ENCODE data around the gene CHST14. TPM values are rescaled to one million over a fixed set of nuclear protein-coding genes. Genes with fewer than 3 reads are reported as not detected.
A peak's percentile ranks its signal among the peaks of the same experiment; 100 is the strongest.

CHST14 gene
- total and polyA plus RNA-seq, 2 of the 8 experiments (the other 6 are each of a cell fraction or from before 2014, with no cell fraction given) = 13.4 to 20.3 TPM

GRCh38 chr15:40468898-40469331 is 1.9 kb upstream of the CHST14 start:
- no peak overlapping the region for H3K56ac ChIP-seq (replicated peaks; ENCODE audit: insufficient read length, low read depth, low read length)
- H2AFZ ChIP-seq (ENCODE audit: low read length) = no peak overlapping the region
- no peak overlapping the region for H2BK5ac ChIP-seq (ENCODE audit: low read depth, low read length)
- no peak overlapping the region for H2BK20ac ChIP-seq (ENCODE audit: low read length)
- H3K14ac ChIP-seq (ENCODE audit: insufficient read length) = no peak overlapping the region
- H3K23me2 ChIP-seq (ENCODE audit: low read depth, low read length) = peaks cover 16% of the 10 kb centered on the region
- DNase-seq (ENCODE audit: low read depth in 1 of 2, low spot score in 2 of 2) (no peak), FAIRE-seq (no peak)
- H2AK5ac ChIP-seq (ENCODE audit: low read depth, low read length) = no peak overlapping the region
- H4K8ac ChIP-seq (ENCODE audit: extremely low read depth, insufficient read depth, low read length) = peak overlapping the region; percentile 58; the same call in 1 of the 2 replicates
- H4K91ac ChIP-seq (replicated peaks; ENCODE audit: insufficient read length, low read length) = no peak overlapping the region
- no peak overlapping the region for H2BK15ac ChIP-seq (ENCODE audit: low read length)
- POLR2A ChIA-PET (ENCODE audit: partially characterized antibody) = interaction anchor here (0.7 to 3.5 kb wide), 6 partner anchors 12 to 114 kb away, joined by 3 to 21 read pairs (median 4); no protein-coding TSS in a partner anchor
- 85% methylated on average over 4 of the region's 4 CpGs; no CpG with 5 or more reads in 1 of the 2 experiments for WGBS, 2 experiments (ENCODE audit: extremely low coverage in 1 of 2, insufficient coverage in 1 of 2, insufficient read length in 1 of 2, insufficient replicate concordance in 2 of 2, low coverage in 1 of 2, low lambda C conversion rate in 2 of 2, missing lambda C conversion rate in 1 of 2)
- H4K20me1 ChIP-seq (replicated peaks in 1 of 2; ENCODE audit: control insufficient read depth in 1 of 2, insufficient read depth in 2 of 2, low read length in 2 of 2) = peaks cover 4 to 14% of the 10 kb centered on the region in 2 experiments
- H2BK120ac ChIP-seq (replicated peaks; ENCODE audit: low read depth, low read length) = no peak overlapping the region
- H3K4me3 ChIP-seq (ENCODE audit: extremely low read depth in 1 of 4, insufficient read depth in 2 of 4, low read depth in 3 of 4, low read length in 4 of 4) = no peak overlapping the region
- no peak overlapping the region for H3K4me2 ChIP-seq (ENCODE audit: insufficient read depth in 1 of 2, low read depth in 2 of 2, low read length in 2 of 2)
- H3K23ac ChIP-seq (ENCODE audit: insufficient read length) = no peak overlapping the region
- H3K27me3 ChIP-seq (replicated peaks in 1 of 4; ENCODE audit: control insufficient read depth in 3 of 4, extremely low read depth in 1 of 4, insufficient read depth in 3 of 4, low read length in 3 of 4) = peaks cover 0 to 3% (median 0%) of the 10 kb centered on the region in 4 experiments; a peak in 1 of 7 replicates
- no peaks in the 10 kb centered on the region for H3K79me2 ChIP-seq (ENCODE audit: control insufficient read depth in 1 of 2, insufficient read depth in 2 of 2, low read length in 2 of 2)
- no peak overlapping the region for H3K27ac ChIP-seq (ENCODE audit: low read depth, low read length)
- CTCF ChIA-PET (ENCODE audit: partially characterized antibody) = interaction anchor here (0.6 to 2.4 kb wide), 8 partner anchors 10 to 118 kb away, joined by 3 to 12 read pairs (median 8); partner anchors contain the start of gene PHGR1
- no peak overlapping the region for H2BK12ac ChIP-seq (ENCODE audit: low read depth, low read length)
- no peaks in the 10 kb centered on the region for H3K9me3 ChIP-seq (ENCODE audit: insufficient read depth in 2 of 2, low read depth in 1 of 2, low read length in 1 of 2)
- peaks cover 0 to 17% (median 10%) of the 10 kb centered on the region in 4 experiments; a peak in 6 of 7 replicates for H3K4me1 ChIP-seq (replicated peaks in 1 of 4; ENCODE audit: control insufficient read depth in 3 of 4, insufficient read depth in 4 of 4, low read length in 3 of 4)
- no peak overlapping the region for H3K4ac ChIP-seq (replicated peaks; ENCODE audit: insufficient read length, low read depth, low read length)
- no peak overlapping the region for H3K18ac ChIP-seq (ENCODE audit: extremely low read depth, low read length)
- no peak for TF ChIP-seq POLR2A (IDR thresholded peaks at IDR 0.05; ENCODE audit: control extremely low read depth in 1 of 2, low read depth in 2 of 2, low read length in 2 of 2)
- no peak for TF ChIP-seq CBX8 (IDR thresholded peaks at IDR 0.05; ENCODE audit: borderline replicate concordance, low read depth, low read length)
- no peak for TF ChIP-seq SP2 (IDR thresholded peaks at IDR 0.05; ENCODE audit: low read length)
- TF ChIP-seq POLR2AphosphoS5 (IDR thresholded peaks at IDR 0.05; ENCODE audit: low read depth, low read length) = no peak
- TF ChIP-seq RBBP5 (IDR thresholded peaks at IDR 0.05; ENCODE audit: borderline replicate concordance, low read depth, low read length) = no peak
- no peak for TF ChIP-seq EP300 (IDR thresholded peaks at IDR 0.05; ENCODE audit: borderline replicate concordance in 1 of 2, low read depth in 2 of 2, low read length in 2 of 2)
- no peak for TF ChIP-seq CHD2 (IDR thresholded peaks at IDR 0.05; ENCODE audit: low read length)
- no peak for TF ChIP-seq JUND (IDR thresholded peaks at IDR 0.05; ENCODE audit: low read length)
- H3K36me3 ChIP-seq (ENCODE audit: control insufficient read depth in 2 of 4, insufficient read depth in 4 of 4, low read length in 3 of 4) = peaks cover 12 to 32% (median 25%) of the 10 kb centered on the region in 4 experiments; a peak in 7 of 8 replicates
- no peak overlapping the region for H4K5ac ChIP-seq (ENCODE audit: insufficient read length, low read depth, low read length)
- H3K9ac ChIP-seq (replicated peaks in 1 of 4; ENCODE audit: extremely low read depth in 1 of 4, low read depth in 3 of 4, low read length in 3 of 4) = no peak overlapping the region
- peaks cover 7% of the 10 kb centered on the region; the same call in 1 of the 2 replicates for H3K79me1 ChIP-seq (ENCODE audit: low read depth, low read length)
